PC-3 (cell line): Measurements from ENCODE around the gene MMS19.

Source experiments
- CTCF ChIP-seq: fragments of 300-600 bp; sonication (generic); conservative IDR thresholded peaks from 2 replicates; pipeline ENCODE4 v1.5.1; 2017; ENCODE audit warnings: antibody characterized with exemption, low read depth, mild to moderate bottlenecking, low read length
- EZH2phosphoT487 ChIP-seq: fragments of 300-600 bp; sonication (generic); IDR thresholded peaks from 2 replicates; pipeline ENCODE4 v1.6.1; 2018; ENCODE audit warnings: mild to moderate bottlenecking, antibody characterized with exemption, low read length, borderline replicate concordance

- TF ChIP-seq CTCF = no peak
- no peak for TF ChIP-seq EZH2phosphoT487
Observed at GRCh38 chr10:97498841-97499560, 779 bp upstream of the MMS19 start, which contains the start of gene UBTD1.
